H1 (cell line): Measurements from ENCODE around the gene ANKRD11. TPM values are rescaled to one million over a fixed set of nuclear protein-coding genes. Genes with fewer than 3 reads are reported as not detected.

Experiments used
- CTCF ChIA-PET: fragments of 300-600 bp; sonication (Branson Sonifier 250); formaldehyde crosslinking; loops from one replicate; lab custom pipeline; 2021; ENCODE audit not compliant: partially characterized antibody; lab: Charles Lee
- POLR2A ChIA-PET: fragments of 300-600 bp; sonication (Branson Sonifier 250); formaldehyde crosslinking; loops from one replicate; lab custom pipeline; 2021; ENCODE audit warnings: inconsistent platforms; ENCODE audit not compliant: partially characterized antibody; lab: Charles Lee
- DNase-seq, 2 experiments: peaks; one replicate each; pipeline versions ENCODE4 v3.0.0 to v3.0.0-alpha.2; 2010 to 2022; ENCODE audit warnings: low spot score in 2 of 2, low read depth in 1 of 2, mixed read lengths in 1 of 2
- FAIRE-seq: peaks from 2 replicates; lab custom pipeline; 2011; peaks lifted over from hg19 to GRCh38; lab: Jason Lieb, UNC
- H2AFZ ChIP-seq: 2 replicates; pipeline ENCODE4 v1.8.1; 2012; ENCODE audit warnings: low read length, inconsistent platforms
- H2AK5ac ChIP-seq: 2 replicates; pipeline ENCODE4 v1.6.1; 2013; ENCODE audit warnings: low read depth, low read length
- H2BK120ac ChIP-seq: replicated peaks from 2 replicates; pipeline ENCODE3; 2013; ENCODE audit warnings: low read depth, low read length, inconsistent platforms
- H2BK12ac ChIP-seq: 2 replicates; pipeline ENCODE4 v1.6.1; 2013; ENCODE audit warnings: low read depth, low read length
- H2BK15ac ChIP-seq: 2 replicates; pipeline ENCODE4 v1.6.1; 2013; ENCODE audit warnings: low read length
- H2BK20ac ChIP-seq: 2 replicates; pipeline ENCODE4 v1.6.1; 2013; ENCODE audit warnings: low read length
- H2BK5ac ChIP-seq: 2 replicates; pipeline ENCODE4 v1.6.1; 2013; ENCODE audit warnings: low read depth, low read length
- H3K14ac ChIP-seq: 2 replicates; pipeline ENCODE4 v1.6.1; 2013; ENCODE audit warnings: inconsistent platforms; ENCODE audit not compliant: insufficient read length
- H3K18ac ChIP-seq: 2 replicates; pipeline ENCODE4 v1.6.1; 2013; ENCODE audit warnings: low read length; ENCODE audit errors: extremely low read depth
- H3K23ac ChIP-seq: 2 replicates; pipeline ENCODE4 v1.6.1; 2013; ENCODE audit warnings: inconsistent platforms; ENCODE audit not compliant: insufficient read length
- H3K23me2 ChIP-seq: 2 replicates; pipeline ENCODE4 v1.6.1; 2013; ENCODE audit warnings: low read depth, low read length
- H3K27ac ChIP-seq: 2 replicates; pipeline ENCODE4 v1.6.1; 2011; ENCODE audit warnings: low read depth, low read length, inconsistent platforms
- H3K27me3 ChIP-seq, 4 experiments: replicated peaks in 1 of 4; 1 replicate in 1 of 4; 2 replicates in 3 of 4; pipeline versions ENCODE4 v1.6.1 to v1.8.1; 2011 to 2013; ENCODE audit warnings: low read length in 3 of 4, mild to moderate bottlenecking in 3 of 4, inconsistent platforms in 2 of 4, mixed read lengths in 2 of 4, moderate library complexity in 1 of 4; ENCODE audit not compliant: control insufficient read depth in 3 of 4, insufficient read depth in 3 of 4; ENCODE audit errors: extremely low read depth in 1 of 4
- H3K36me3 ChIP-seq, 4 experiments: 2 replicates each; pipeline versions ENCODE4 v1.6.1 to v1.8.1; 2011 to 2013; ENCODE audit warnings: mild to moderate bottlenecking in 4 of 4, low read length in 3 of 4, moderate library complexity in 2 of 4, control low read depth in 1 of 4, inconsistent platforms in 1 of 4; ENCODE audit not compliant: insufficient read depth in 4 of 4, control insufficient read depth in 2 of 4
- H3K4ac ChIP-seq: replicated peaks from 2 replicates; pipeline ENCODE3; 2013; ENCODE audit warnings: low read length, low read depth, mixed read lengths, inconsistent platforms; ENCODE audit not compliant: insufficient read length
- H3K4me1 ChIP-seq, 4 experiments: replicated peaks in 1 of 4; 1 replicate in 1 of 4; 2 replicates in 3 of 4; pipeline versions ENCODE4 v1.6.1 to v1.8.1; 2011 to 2013; ENCODE audit warnings: low read length in 3 of 4, inconsistent platforms in 2 of 4, mixed read lengths in 1 of 4; ENCODE audit not compliant: insufficient read depth in 4 of 4, control insufficient read depth in 3 of 4
- H3K4me2 ChIP-seq, 2 experiments: 2 replicates each; pipeline versions ENCODE4 v1.6.1 to v1.8.1; 2011 to 2013; ENCODE audit warnings: low read depth in 2 of 2, low read length in 2 of 2, control low read depth in 1 of 2, inconsistent platforms in 1 of 2, mild to moderate bottlenecking in 1 of 2; ENCODE audit not compliant: insufficient read depth in 1 of 2
- H3K4me3 ChIP-seq, 4 experiments: fragments of 200-600, 300-600 bp in 1 of 4; sonication (generic), shearing (Covaris generic), sonication (Bioruptor Twin) in 1 of 4; 2 replicates each; pipeline versions ENCODE4 v1.5.1 to v1.8.1; 2011 to 2016; ENCODE audit warnings: low read length in 4 of 4, low read depth in 3 of 4, control low read depth in 2 of 4, inconsistent platforms in 2 of 4, mild to moderate bottlenecking in 2 of 4, mixed read lengths in 1 of 4, moderate library complexity in 1 of 4; ENCODE audit not compliant: insufficient read depth in 2 of 4; ENCODE audit errors: extremely low read depth in 1 of 4
- H3K56ac ChIP-seq: replicated peaks from 2 replicates; pipeline ENCODE3; 2013; ENCODE audit warnings: low read depth, mild to moderate bottlenecking, mixed read lengths, low read length, inconsistent platforms; ENCODE audit not compliant: insufficient read length
- H3K79me1 ChIP-seq: 2 replicates; pipeline ENCODE4 v1.6.1; 2013; ENCODE audit warnings: low read depth, low read length, control low read depth
- H3K79me2 ChIP-seq, 2 experiments: 2 replicates each; pipeline versions ENCODE4 v1.6.1 to v1.8.1; 2012 to 2013; ENCODE audit warnings: low read length in 2 of 2, mild to moderate bottlenecking in 2 of 2, inconsistent platforms in 1 of 2; ENCODE audit not compliant: insufficient read depth in 2 of 2, control insufficient read depth in 1 of 2
- H3K9ac ChIP-seq, 4 experiments: replicated peaks in 1 of 4; 1 replicate in 1 of 4; 2 replicates in 3 of 4; pipeline versions ENCODE4 v1.6.1 to v1.8.1; 2011 to 2013; ENCODE audit warnings: low read depth in 3 of 4, low read length in 3 of 4, control low read depth in 2 of 4, mild to moderate bottlenecking in 2 of 4, moderate library complexity in 2 of 4, inconsistent platforms in 1 of 4; ENCODE audit errors: extremely low read depth in 1 of 4
- H3K9me3 ChIP-seq, 2 experiments: 2 replicates each; pipeline versions ENCODE4 v1.6.1 to v1.8.1; 2012 to 2013; ENCODE audit warnings: mild to moderate bottlenecking in 2 of 2, moderate library complexity in 2 of 2, control low read depth in 1 of 2, inconsistent platforms in 1 of 2, low read depth in 1 of 2, low read length in 1 of 2, mixed read lengths in 1 of 2; ENCODE audit not compliant: insufficient read depth in 2 of 2
- H4K20me1 ChIP-seq, 2 experiments: replicated peaks in 1 of 2; 2 replicates each; pipeline versions ENCODE3 to v1.8.1; 2011 to 2013; ENCODE audit warnings: inconsistent platforms in 2 of 2, low read length in 2 of 2, mild to moderate bottlenecking in 1 of 2; ENCODE audit not compliant: insufficient read depth in 2 of 2, control insufficient read depth in 1 of 2
- H4K5ac ChIP-seq: 2 replicates; pipeline ENCODE4 v1.6.1; 2013; ENCODE audit warnings: low read length, low read depth, mixed read lengths, inconsistent platforms; ENCODE audit not compliant: insufficient read length
- H4K8ac ChIP-seq: 2 replicates; pipeline ENCODE4 v1.8.0; 2013; ENCODE audit warnings: mild to moderate bottlenecking, moderate library complexity, low read length, inconsistent platforms; ENCODE audit not compliant: insufficient read depth; ENCODE audit errors: extremely low read depth
- H4K91ac ChIP-seq: replicated peaks from 2 replicates; pipeline ENCODE3; 2013; ENCODE audit warnings: low read length, mixed read lengths, inconsistent platforms; ENCODE audit not compliant: insufficient read length
- ASH2L ChIP-seq: fragments of 200-600, 300-600 bp; sonication (generic); IDR thresholded peaks from one replicate; pipeline ENCODE4 v1.7.1; 2017; ENCODE audit warnings: low read length
- BRCA1 ChIP-seq: IDR thresholded peaks from 2 replicates; pipeline ENCODE4 v1.6.1; 2012; ENCODE audit warnings: low read depth, low read length, improper control_type of control experiment
- CBX5 ChIP-seq: fragments of 300-800, 300-1000 bp; sonication (generic); IDR thresholded peaks from 2 replicates; pipeline ENCODE4 v1.7.1; 2016; ENCODE audit warnings: antibody characterized with exemption, low read length, low read depth
- HDAC6 ChIP-seq: IDR thresholded peaks from one replicate; pipeline ENCODE4 v1.7.1; 2012; ENCODE audit warnings: low read depth, mild to moderate bottlenecking, inconsistent platforms, low read length, moderate library complexity
- KDM5A ChIP-seq: fragments of 200-600 bp; IDR thresholded peaks from 2 replicates; pipeline ENCODE4 v1.7.1; 2012; ENCODE audit warnings: mild to moderate bottlenecking, low read length, inconsistent platforms, mixed read lengths
- NANOG ChIP-seq: IDR thresholded peaks from 2 replicates; pipeline ENCODE4 v1.6.1; 2011; ENCODE audit warnings: low read length, low read depth, mild to moderate bottlenecking, inconsistent platforms; ENCODE audit not compliant: insufficient read depth, poor library complexity, severe bottlenecking
- POU5F1 ChIP-seq: IDR thresholded peaks from 2 replicates; pipeline ENCODE4 v1.6.1; 2011; ENCODE audit warnings: low read depth, mild to moderate bottlenecking, low read length, moderate library complexity
- RFX5 ChIP-seq: IDR thresholded peaks from 2 replicates; pipeline ENCODE4 v1.6.1; 2011; ENCODE audit warnings: low read depth, low read length, improper control_type of control experiment, borderline replicate concordance
- SIRT6 ChIP-seq: IDR thresholded peaks from one replicate; pipeline ENCODE4 v1.7.1; 2012; ENCODE audit warnings: low read length, inconsistent platforms
- SP1 ChIP-seq: IDR thresholded peaks from 2 replicates; pipeline ENCODE4 v1.6.1; 2011; ENCODE audit warnings: low read depth, low read length
- SP2 ChIP-seq: IDR thresholded peaks from 2 replicates; pipeline ENCODE4 v1.6.1; 2012; ENCODE audit warnings: mild to moderate bottlenecking, low read length, inconsistent platforms
- TBP ChIP-seq: IDR thresholded peaks from 2 replicates; pipeline ENCODE4 v1.6.1; 2011; ENCODE audit warnings: low read depth, low read length, improper control_type of control experiment
- ZNF274 ChIP-seq: IDR thresholded peaks from 2 replicates; pipeline ENCODE4 v1.7.0; 2012; ENCODE audit warnings: low read length, borderline replicate concordance; ENCODE audit errors: extremely low read depth
- WGBS, 2 experiments: shearing (Covaris generic) in 1 of 2; methylation state at CpG; one replicate each; pipeline versions ENCODE4 v1.1.6 to v1.1.7; 2013 to 2015; ENCODE audit warnings: low lambda C conversion rate in 2 of 2, mixed read lengths in 2 of 2, inconsistent platforms in 1 of 2, low coverage in 1 of 2, missing lambda C conversion rate in 1 of 2; ENCODE audit not compliant: insufficient replicate concordance in 2 of 2, insufficient coverage in 1 of 2, insufficient read length in 1 of 2; ENCODE audit errors: extremely low coverage in 1 of 2, missing lambda C conversion rate in 1 of 2; 5-methylcytosine and 5-hydroxymethylcytosine counted together
- polyA plus RNA-seq, 7 experiments: library from polyadenylated mRNA; depleted of rRNA in 3 of 7; stranded (reverse) in 5 of 7; unstranded in 2 of 7; fragments of >200 nt in 5 of 7; fragments of 200-250 nt in 2 of 7; gene quantifications; 1 replicate in 5 of 7; 2 replicates in 1 of 7; 4 replicates in 1 of 7; pipeline versions ENCODE4 v1.2.1 to v1.2.3, GENCODE V29; 2011 to 2013; ENCODE audit warnings: missing spikeins in 2 of 7, mixed read lengths in 2 of 7
- total RNA-seq: library from RNA; stranded (reverse); fragmentation: NEBNext Ultra II Directional; extraction: Animal tissue kit (Norgen Biotek cat#: 25700); gene quantifications from 2 replicates; pipeline ENCODE4 v1.2.1, GENCODE V29; 2021

Gene ANKRD11
- total and polyA plus RNA-seq, 2 of the 8 experiments (the other 6 are each of a cell fraction or from before 2014, with no cell fraction given), result 46.5 to 142 TPM

DNA sequence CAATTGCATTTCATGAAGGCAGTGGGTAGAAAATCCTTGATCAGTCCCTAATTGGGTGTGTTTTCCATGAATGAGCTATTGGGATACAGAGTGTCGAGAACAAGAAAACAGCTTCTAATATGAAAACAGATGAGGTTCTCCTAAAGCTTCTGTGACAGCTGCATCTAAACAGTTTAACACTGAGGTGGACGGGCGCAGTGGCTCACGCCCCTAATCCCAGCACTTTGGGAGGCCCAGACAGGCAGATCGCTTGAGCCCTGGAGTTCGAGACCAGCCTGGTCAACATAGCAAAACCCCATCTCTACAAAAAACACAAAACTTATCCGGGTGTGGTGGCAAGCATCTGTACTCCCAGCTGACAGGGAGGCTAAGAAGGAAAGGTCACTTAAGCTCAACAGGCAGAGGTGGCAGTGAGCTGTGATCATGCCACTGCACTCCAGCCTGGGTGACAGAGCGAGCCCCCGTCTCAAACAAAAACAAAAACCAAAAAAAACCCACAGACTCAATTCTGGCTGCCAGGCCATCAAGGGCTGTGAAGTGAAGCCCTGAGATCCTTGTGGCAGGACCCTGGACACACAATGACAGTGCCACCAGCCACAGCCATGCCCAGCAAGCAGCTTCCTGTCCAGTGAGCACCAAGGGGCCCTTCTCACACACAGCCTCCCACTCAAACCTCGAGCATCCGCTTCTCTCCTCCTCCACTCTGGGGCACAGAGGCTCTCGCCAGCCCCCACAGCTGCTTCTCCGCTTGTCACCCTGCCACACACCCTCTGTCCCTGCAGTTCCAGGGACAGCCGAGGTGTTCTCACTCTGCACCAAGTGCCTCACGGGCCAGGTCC, 44.0 kb downstream of the ANKRD11 start:
- Histone ChIP-seq H3K23me2 (no peaks in the 10 kb centered on the region), H3K9me3 (no peaks in the 10 kb centered on the region), H3K4ac (no peak overlapping the region), H3K36me3 (no peaks in the 10 kb centered on the region), H2BK5ac (peak overlapping the region; percentile 27; the same call in 1 of the 2 replicates), H4K8ac (no peak overlapping the region; the same call in 1 of the 2 replicates), H2AFZ (no peak overlapping the region), H3K79me1 (peaks cover 31% of the 10 kb centered on the region), H3K9ac (no peak overlapping the region), H3K4me3 (no peak overlapping the region), H2BK12ac (no peak overlapping the region), H3K27ac (0 out of 2 replicates have a peak overlapping the region, but pooled peaks have one; percentile 12), H3K18ac (no peak overlapping the region), H4K20me1 (peaks cover 59 to 71% of the 10 kb centered on the region in 2 experiments), H3K23ac (no peak overlapping the region), H2BK120ac (no peak overlapping the region), H2AK5ac (no peak overlapping the region), H3K4me2 (no peak overlapping the region), H4K5ac (no peak overlapping the region), H4K91ac (no peak overlapping the region), H3K56ac (no peak overlapping the region), H3K27me3 (no peaks in the 10 kb centered on the region), H2BK15ac (no peak overlapping the region), H3K4me1 (peaks cover 9 to 32% (median 19%) of the 10 kb centered on the region in 4 experiments), H3K14ac (no peak overlapping the region), H3K79me2 (peaks cover 74 to 100% of the 10 kb centered on the region in 2 experiments), H2BK20ac (no peak overlapping the region)
- ChIA-PET POLR2A (interaction anchor here (0.6 to 2.8 kb wide), 8 partner anchors 11 to 432 kb away, joined by 3 to 8 read pairs (median 4); no protein-coding TSS in a partner anchor), CTCF (interaction anchor here (0.6 to 2.4 kb wide), 8 partner anchors 12 to 155 kb away, joined by 3 to 6 read pairs (median 3); no protein-coding TSS in a partner anchor)
- DNase-seq (no peak), FAIRE-seq (no peak)
- WGBS, 2 experiments, result 85% methylated on average over 15 of the region's 15 CpGs; no CpG with 5 or more reads in 1 of the 2 experiments
- TF ChIP-seq ASH2L (no peak), SP2 (no peak), CBX5 (no peak), POU5F1 (no peak), SIRT6 (no peak), BRCA1 (no peak), KDM5A (no peak), HDAC6 (no peak), TBP (no peak), ZNF274 (no peak), NANOG (no peak), SP1 (no peak), RFX5 (no peak)
